Muscle layer of duodenum (tissue), 2 donors: ENCODE measurements around the gene CEND1.

Experiments used
- H3K27ac ChIP-seq: one replicate; pipeline ENCODE4 v1.7.0; 2013; ENCODE audit warnings: mild to moderate bottlenecking, low read length
- H3K27me3 ChIP-seq: one replicate; pipeline ENCODE4 v1.7.0; 2013; ENCODE audit warnings: low read depth, mild to moderate bottlenecking, control low read depth, low read length
- H3K36me3 ChIP-seq, 2 donors: one replicate each; pipeline ENCODE4 v1.7.0; 2013; ENCODE audit warnings: low read length in 2 of 2, control low read depth in 1 of 2, mild to moderate bottlenecking in 1 of 2; ENCODE audit not compliant: insufficient read depth in 2 of 2, control insufficient read depth in 1 of 2
- H3K4me1 ChIP-seq, 2 donors: one replicate each; pipeline ENCODE4 v1.7.0; 2013; ENCODE audit warnings: low read length in 2 of 2, mild to moderate bottlenecking in 2 of 2, control low read depth in 1 of 2, moderate library complexity in 1 of 2; ENCODE audit not compliant: insufficient read depth in 2 of 2, control insufficient read depth in 1 of 2
- H3K4me3 ChIP-seq, 2 donors: one replicate each; pipeline ENCODE4 v1.7.0; 2013; ENCODE audit warnings: low read length in 2 of 2, low read depth in 1 of 2, mild to moderate bottlenecking in 1 of 2
- H3K9me3 ChIP-seq, 2 donors: one replicate each; pipeline ENCODE4 v1.7.0; 2013; ENCODE audit warnings: low read length in 2 of 2, control low read depth in 1 of 2, mild to moderate bottlenecking in 1 of 2; ENCODE audit not compliant: control insufficient read depth in 1 of 2
- donor health status: healthy.

CEND1 gene

GRCh38 chr11:798093-798713 lies 8.3 kb upstream of the CEND1 start, which contains the start of gene SLC25A22:
SLC25A22 (minus strand) TSS chr11:798281; CDS start chr11:795006, 3,275 bp downstream.
- Histone ChIP-seq H3K4me1 (peaks cover 7 to 29% of the 10 kb centered on the region in 2 donors), H3K27ac (peak within 1 kb of the TSS; percentile 85), H3K36me3 (peaks cover 0 to 28% of the 10 kb centered on the region in 2 donors), H3K4me3 (peak within 1 kb of the TSS; percentile 80 to 88), H3K9me3 (no peaks in the 10 kb centered on the region), H3K27me3 (no peaks in the 10 kb centered on the region)

- Histone ChIP-seq H3K9me3 (no peaks in the 10 kb centered on the region), H3K36me3 (peaks cover 0 to 31% of the 10 kb centered on the region in 2 donors), H3K4me1 (peaks cover 7 to 29% of the 10 kb centered on the region in 2 donors), H3K27ac (peak overlapping the region; percentile 85), H3K4me3 (peak overlapping the region; percentile 80 to 88), H3K27me3 (no peaks in the 10 kb centered on the region)
Observed at GRCh38 chr11:797296-798092, 7.6 kb upstream of the CEND1 start.

- H3K4me3 ChIP-seq = peak overlapping the region; percentile 80 to 88
- H3K9me3 ChIP-seq = no peaks in the 10 kb centered on the region
- H3K27me3 ChIP-seq = no peaks in the 10 kb centered on the region
- peaks cover 7 to 29% of the 10 kb centered on the region in 2 donors for H3K4me1 ChIP-seq
- H3K36me3 ChIP-seq = peaks cover 0 to 34% of the 10 kb centered on the region in 2 donors
- H3K27ac ChIP-seq = peak overlapping the region; percentile 85
Observed at GRCh38 chr11:796565-797295, 6.8 kb upstream of the CEND1 start.

GRCh38 chr11:795634-796564 lies 6.0 kb upstream of the CEND1 start:
- Histone ChIP-seq H3K4me1 (peaks cover 7 to 29% of the 10 kb centered on the region in 2 donors), H3K4me3 (peak overlapping the region; percentile 80 to 88), H3K27me3 (no peaks in the 10 kb centered on the region), H3K27ac (peak overlapping the region; percentile 85), H3K9me3 (no peaks in the 10 kb centered on the region), H3K36me3 (peaks cover 0 to 30% of the 10 kb centered on the region in 2 donors)

- Histone ChIP-seq H3K27me3 (no peaks in the 10 kb centered on the region), H3K27ac (no peak overlapping the region), H3K9me3 (no peaks in the 10 kb centered on the region), H3K4me1 (peaks cover 7 to 29% of the 10 kb centered on the region in 2 donors), H3K36me3 (peaks cover 0 to 21% of the 10 kb centered on the region in 2 donors), H3K4me3 (peak overlapping the region in 1 of 2 donors; percentile 88)
Observed at GRCh38 chr11:794766-795633, 5.1 kb upstream of the CEND1 start.

GRCh38 chr11:794013-794765 lies 4.3 kb upstream of the CEND1 start:
- H3K27me3 ChIP-seq = peaks cover 5% of the 10 kb centered on the region
- H3K27ac ChIP-seq = no peak overlapping the region
- no peak overlapping the region for H3K4me3 ChIP-seq
- peaks cover 7 to 34% of the 10 kb centered on the region in 2 donors for H3K4me1 ChIP-seq
- no peaks in the 10 kb centered on the region for H3K9me3 ChIP-seq
- peaks cover 0 to 20% of the 10 kb centered on the region in 2 donors for H3K36me3 ChIP-seq

- Histone ChIP-seq H3K4me3 (no peak overlapping the region), H3K36me3 (peaks cover 0 to 20% of the 10 kb centered on the region in 2 donors), H3K4me1 (peaks cover 7 to 37% of the 10 kb centered on the region in 2 donors), H3K27ac (no peak overlapping the region), H3K9me3 (no peaks in the 10 kb centered on the region), H3K27me3 (peaks cover 7% of the 10 kb centered on the region)
Observed at GRCh38 chr11:793556-793955, 3.7 kb upstream of the CEND1 start.

GRCh38 chr11:792873-793272 lies 3.0 kb upstream of the CEND1 start:
- Histone ChIP-seq H3K36me3 (peaks cover 0 to 20% of the 10 kb centered on the region in 2 donors), H3K4me3 (no peak overlapping the region), H3K27ac (no peak overlapping the region), H3K27me3 (peaks cover 7% of the 10 kb centered on the region), H3K9me3 (no peaks in the 10 kb centered on the region), H3K4me1 (peaks cover 7 to 34% of the 10 kb centered on the region in 2 donors)

GRCh38 chr11:792535-792821 lies 2.6 kb upstream of the CEND1 start:
- H3K27me3 ChIP-seq = peaks cover 7% of the 10 kb centered on the region
- peaks cover 7 to 34% of the 10 kb centered on the region in 2 donors for H3K4me1 ChIP-seq
- no peaks in the 10 kb centered on the region for H3K9me3 ChIP-seq
- H3K36me3 ChIP-seq = peaks cover 0 to 20% of the 10 kb centered on the region in 2 donors
- no peak overlapping the region for H3K4me3 ChIP-seq
- H3K27ac ChIP-seq = no peak overlapping the region
